ENCODE measurements around the gene CSMD2.

Gene CSMD2

GRCh38 chr1:33899746-33900145, 265.3 kb downstream of the CSMD2 start:
- DNase-seq (ENCODE audit: low spot score), result no peak

GRCh38 chr1:33898881-33899280, 266.1 kb downstream of the CSMD2 start:
- DNase-seq (ENCODE audit: low spot score), result no peak

- no peak for DNase-seq (ENCODE audit: low spot score)
Observed at GRCh38 chr1:33898406-33898805, 266.6 kb downstream of the CSMD2 start.

- DNase-seq (ENCODE audit: low spot score), result no peak
Observed at GRCh38 chr1:33897092-33897725, 267.8 kb downstream of the CSMD2 start.

GRCh38 chr1:33895976-33896375, 269.1 kb downstream of the CSMD2 start:
- no peak for DNase-seq (ENCODE audit: low spot score)

GRCh38 chr1:33895396-33895795, 269.6 kb downstream of the CSMD2 start:
- DNase-seq (ENCODE audit: low spot score), result no peak

- DNase-seq (ENCODE audit: low spot score), result peak; percentile 77
Observed at GRCh38 chr1:33893147-33893830, 271.7 kb downstream of the CSMD2 start.

- no peak for DNase-seq (ENCODE audit: low spot score)
Observed at GRCh38 chr1:33886496-33886895, 278.5 kb downstream of the CSMD2 start.

GRCh38 chr1:33880305-33880704, 284.7 kb downstream of the CSMD2 start:
- DNase-seq (ENCODE audit: low spot score), result no peak

GRCh38 chr1:33878392-33878791, 286.6 kb downstream of the CSMD2 start:
- DNase-seq (ENCODE audit: low spot score), result no peak

GRCh38 chr1:33876970-33877650, 287.9 kb downstream of the CSMD2 start:
- DNase-seq (ENCODE audit: low spot score), result peak; percentile 59

- DNase-seq (ENCODE audit: low spot score), result no peak
Observed at GRCh38 chr1:33875862-33876261, 289.2 kb downstream of the CSMD2 start.

- DNase-seq (ENCODE audit: low spot score), result no peak
Observed at GRCh38 chr1:33874636-33875035, 290.4 kb downstream of the CSMD2 start.

GRCh38 chr1:33872683-33873082, 292.3 kb downstream of the CSMD2 start:
- DNase-seq (ENCODE audit: low spot score), result peak; percentile 39

GRCh38 chr1:33872275-33872674, 292.8 kb downstream of the CSMD2 start:
- no peak for DNase-seq (ENCODE audit: low spot score)

- DNase-seq (ENCODE audit: low spot score), result no peak
Observed at GRCh38 chr1:33867684-33868083, 297.3 kb downstream of the CSMD2 start.

GRCh38 chr1:33866281-33866680, 298.7 kb downstream of the CSMD2 start:
- no peak for DNase-seq (ENCODE audit: low spot score)

GRCh38 chr1:33864460-33865389, 300.3 kb downstream of the CSMD2 start:
- no peak for DNase-seq (ENCODE audit: low spot score)

GRCh38 chr1:33863779-33864178, 301.3 kb downstream of the CSMD2 start, which contains the start of gene HMGB4:
Gene HMGB4, plus strand, starts transcription at chr1:33864079. Its CDS starts 113 bp downstream, at chr1:33864192.
- DNase-seq (ENCODE audit: low spot score), result no peak

- no peak for DNase-seq (ENCODE audit: low spot score)
Observed at GRCh38 chr1:33860671-33861070, 304.4 kb downstream of the CSMD2 start.

GRCh38 chr1:33854091-33854490, 310.9 kb downstream of the CSMD2 start:
- no peak for DNase-seq (ENCODE audit: low spot score)

GRCh38 chr1:33853431-33853830, 311.6 kb downstream of the CSMD2 start:
- DNase-seq (ENCODE audit: low spot score), result no peak
